ENCODE data around the gene HOXA9.

HOXA9 gene

DNA sequence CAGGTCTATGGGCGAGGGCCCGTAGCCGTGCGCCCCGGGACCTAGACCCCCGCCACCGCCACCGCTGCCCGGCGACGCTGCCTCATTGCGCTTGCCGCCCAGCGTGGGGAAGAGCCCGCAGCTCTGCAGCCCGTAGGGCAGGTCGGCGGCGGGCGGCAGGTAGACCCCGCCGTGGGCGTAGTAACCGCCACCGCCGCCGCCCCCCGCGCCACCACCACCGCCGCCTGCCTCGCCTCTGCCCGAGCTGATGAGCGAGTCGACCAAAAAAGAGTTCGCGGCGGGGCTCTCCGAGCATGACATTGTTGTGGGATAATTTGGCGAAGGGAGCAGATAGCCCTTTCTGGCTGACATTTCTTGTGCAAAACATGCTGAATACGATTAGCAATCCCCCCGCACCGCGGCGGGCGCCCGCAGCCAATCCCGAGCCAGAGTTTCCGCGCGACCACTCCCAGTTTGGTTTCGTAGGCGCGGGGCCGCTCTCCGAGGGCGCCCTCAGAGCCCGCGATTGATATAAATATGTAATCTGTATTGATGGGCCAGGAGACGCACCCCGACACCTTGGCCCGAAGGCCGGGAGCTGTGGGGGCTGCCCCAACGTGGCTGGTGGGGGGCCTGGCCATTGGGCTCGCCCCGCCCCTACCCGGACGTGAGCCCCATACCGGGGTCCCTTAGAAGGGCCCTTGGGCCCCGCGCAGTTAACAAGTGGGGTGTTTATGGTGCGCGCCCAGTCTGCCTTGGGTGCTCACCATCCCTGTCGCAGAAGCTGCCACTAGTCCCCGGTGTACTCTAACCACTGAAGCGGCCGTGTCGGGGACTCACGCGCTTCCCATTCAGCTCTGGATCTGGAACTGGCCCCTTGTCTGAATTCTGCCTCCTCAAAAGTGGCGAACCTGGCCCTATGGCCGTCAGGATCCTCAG lies 8.9 kb upstream of the HOXA9 start, which contains the start of gene HOXA10 (continued):
- TF ChIP-seq ZNF473 (tag by site-specific recombination; IDR thresholded peaks at IDR 0.05) = no peak
- peak; percentile 52 for TF ChIP-seq ZNF341 (tag by site-specific recombination; IDR thresholded peaks at IDR 0.05; ENCODE audit: low read depth)
- no peak for TF ChIP-seq GLI2 (tag by site-specific recombination; IDR thresholded peaks at IDR 0.05; ENCODE audit: borderline replicate concordance, low read depth)
- no peak for TF ChIP-seq ZNF555 (tag by site-specific recombination; conservative IDR thresholded peaks at IDR 0.05)
- no peak for TF ChIP-seq ZNF416 (tag by site-specific recombination; IDR thresholded peaks at IDR 0.05)
- TF ChIP-seq YY1 (tag by site-specific recombination; IDR thresholded peaks at IDR 0.05) = no peak
- peak; percentile 64; the same call in 1 of the 2 replicates for TF ChIP-seq EGR2 (tag by site-specific recombination; IDR thresholded peaks at IDR 0.05; ENCODE audit: low read depth)
- TF ChIP-seq MZF1 (tag by site-specific recombination; IDR thresholded peaks at IDR 0.05; ENCODE audit: borderline replicate concordance) = no peak
- no peak for TF ChIP-seq SETDB1 (IDR thresholded peaks at IDR 0.05; ENCODE audit: insufficient read length, low read length)
- no peak for TF ChIP-seq ZNF155 (tag by site-specific recombination; IDR thresholded peaks at IDR 0.05)
- no peak for TF ChIP-seq ZNF24 (tag by site-specific recombination; IDR thresholded peaks at IDR 0.05)
- TF ChIP-seq IKZF3 (tag by site-specific recombination; IDR thresholded peaks at IDR 0.05) = no peak
- TF ChIP-seq, protein P1, sequence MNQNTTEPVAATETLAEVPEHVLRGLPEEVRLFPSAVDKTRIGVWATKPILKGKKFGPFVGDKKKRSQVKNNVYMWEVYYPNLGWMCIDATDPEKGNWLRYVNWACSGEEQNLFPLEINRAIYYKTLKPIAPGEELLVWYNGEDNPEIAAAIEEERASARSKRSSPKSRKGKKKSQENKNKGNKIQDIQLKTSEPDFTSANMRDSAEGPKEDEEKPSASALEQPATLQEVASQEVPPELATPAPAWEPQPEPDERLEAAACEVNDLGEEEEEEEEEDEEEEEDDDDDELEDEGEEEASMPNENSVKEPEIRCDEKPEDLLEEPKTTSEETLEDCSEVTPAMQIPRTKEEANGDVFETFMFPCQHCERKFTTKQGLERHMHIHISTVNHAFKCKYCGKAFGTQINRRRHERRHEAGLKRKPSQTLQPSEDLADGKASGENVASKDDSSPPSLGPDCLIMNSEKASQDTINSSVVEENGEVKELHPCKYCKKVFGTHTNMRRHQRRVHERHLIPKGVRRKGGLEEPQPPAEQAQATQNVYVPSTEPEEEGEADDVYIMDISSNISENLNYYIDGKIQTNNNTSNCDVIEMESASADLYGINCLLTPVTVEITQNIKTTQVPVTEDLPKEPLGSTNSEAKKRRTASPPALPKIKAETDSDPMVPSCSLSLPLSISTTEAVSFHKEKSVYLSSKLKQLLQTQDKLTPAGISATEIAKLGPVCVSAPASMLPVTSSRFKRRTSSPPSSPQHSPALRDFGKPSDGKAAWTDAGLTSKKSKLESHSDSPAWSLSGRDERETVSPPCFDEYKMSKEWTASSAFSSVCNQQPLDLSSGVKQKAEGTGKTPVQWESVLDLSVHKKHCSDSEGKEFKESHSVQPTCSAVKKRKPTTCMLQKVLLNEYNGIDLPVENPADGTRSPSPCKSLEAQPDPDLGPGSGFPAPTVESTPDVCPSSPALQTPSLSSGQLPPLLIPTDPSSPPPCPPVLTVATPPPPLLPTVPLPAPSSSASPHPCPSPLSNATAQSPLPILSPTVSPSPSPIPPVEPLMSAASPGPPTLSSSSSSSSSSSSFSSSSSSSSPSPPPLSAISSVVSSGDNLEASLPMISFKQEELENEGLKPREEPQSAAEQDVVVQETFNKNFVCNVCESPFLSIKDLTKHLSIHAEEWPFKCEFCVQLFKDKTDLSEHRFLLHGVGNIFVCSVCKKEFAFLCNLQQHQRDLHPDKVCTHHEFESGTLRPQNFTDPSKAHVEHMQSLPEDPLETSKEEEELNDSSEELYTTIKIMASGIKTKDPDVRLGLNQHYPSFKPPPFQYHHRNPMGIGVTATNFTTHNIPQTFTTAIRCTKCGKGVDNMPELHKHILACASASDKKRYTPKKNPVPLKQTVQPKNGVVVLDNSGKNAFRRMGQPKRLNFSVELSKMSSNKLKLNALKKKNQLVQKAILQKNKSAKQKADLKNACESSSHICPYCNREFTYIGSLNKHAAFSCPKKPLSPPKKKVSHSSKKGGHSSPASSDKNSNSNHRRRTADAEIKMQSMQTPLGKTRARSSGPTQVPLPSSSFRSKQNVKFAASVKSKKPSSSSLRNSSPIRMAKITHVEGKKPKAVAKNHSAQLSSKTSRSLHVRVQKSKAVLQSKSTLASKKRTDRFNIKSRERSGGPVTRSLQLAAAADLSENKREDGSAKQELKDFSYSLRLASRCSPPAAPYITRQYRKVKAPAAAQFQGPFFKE (tag by site-specific recombination; IDR thresholded peaks at IDR 0.05; ENCODE audit: borderline replicate concordance) = no peak
- TF ChIP-seq ZBTB7A (tag by site-specific recombination; IDR thresholded peaks at IDR 0.05; ENCODE audit: low read depth) = no peak
- no peak for TF ChIP-seq ZNF274 (IDR thresholded peaks at IDR 0.05; ENCODE audit: low read length)
- TF ChIP-seq ZNF274 (tag by site-specific recombination; IDR thresholded peaks at IDR 0.05; ENCODE audit: borderline replicate concordance) = no peak
- TF ChIP-seq ZNF624 (tag by site-specific recombination; IDR thresholded peaks at IDR 0.05) = no peak
- TF ChIP-seq SCRT1 (tag by site-specific recombination; IDR thresholded peaks at IDR 0.05; ENCODE audit: borderline replicate concordance) = no peak
- TF ChIP-seq ZNF530 (tag by site-specific recombination; IDR thresholded peaks at IDR 0.05; ENCODE audit: low read depth) = no peak
- TF ChIP-seq ZFHX2 (tag by site-specific recombination; conservative IDR thresholded peaks at IDR 0.05) = peak; percentile 88
- TF ChIP-seq OSR2 (tag by site-specific recombination; IDR thresholded peaks at IDR 0.05) = peak; percentile 19; the same call in 1 of the 2 replicates
- TF ChIP-seq, protein P2, sequence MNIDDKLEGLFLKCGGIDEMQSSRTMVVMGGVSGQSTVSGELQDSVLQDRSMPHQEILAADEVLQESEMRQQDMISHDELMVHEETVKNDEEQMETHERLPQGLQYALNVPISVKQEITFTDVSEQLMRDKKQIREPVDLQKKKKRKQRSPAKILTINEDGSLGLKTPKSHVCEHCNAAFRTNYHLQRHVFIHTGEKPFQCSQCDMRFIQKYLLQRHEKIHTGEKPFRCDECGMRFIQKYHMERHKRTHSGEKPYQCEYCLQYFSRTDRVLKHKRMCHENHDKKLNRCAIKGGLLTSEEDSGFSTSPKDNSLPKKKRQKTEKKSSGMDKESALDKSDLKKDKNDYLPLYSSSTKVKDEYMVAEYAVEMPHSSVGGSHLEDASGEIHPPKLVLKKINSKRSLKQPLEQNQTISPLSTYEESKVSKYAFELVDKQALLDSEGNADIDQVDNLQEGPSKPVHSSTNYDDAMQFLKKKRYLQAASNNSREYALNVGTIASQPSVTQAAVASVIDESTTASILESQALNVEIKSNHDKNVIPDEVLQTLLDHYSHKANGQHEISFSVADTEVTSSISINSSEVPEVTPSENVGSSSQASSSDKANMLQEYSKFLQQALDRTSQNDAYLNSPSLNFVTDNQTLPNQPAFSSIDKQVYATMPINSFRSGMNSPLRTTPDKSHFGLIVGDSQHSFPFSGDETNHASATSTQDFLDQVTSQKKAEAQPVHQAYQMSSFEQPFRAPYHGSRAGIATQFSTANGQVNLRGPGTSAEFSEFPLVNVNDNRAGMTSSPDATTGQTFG (tag by site-specific recombination; IDR thresholded peaks at IDR 0.05; ENCODE audit: borderline replicate concordance) = no peak
- no peak for TF ChIP-seq ZNF239 (tag by site-specific recombination; IDR thresholded peaks at IDR 0.05)
- TF ChIP-seq, protein P3, sequence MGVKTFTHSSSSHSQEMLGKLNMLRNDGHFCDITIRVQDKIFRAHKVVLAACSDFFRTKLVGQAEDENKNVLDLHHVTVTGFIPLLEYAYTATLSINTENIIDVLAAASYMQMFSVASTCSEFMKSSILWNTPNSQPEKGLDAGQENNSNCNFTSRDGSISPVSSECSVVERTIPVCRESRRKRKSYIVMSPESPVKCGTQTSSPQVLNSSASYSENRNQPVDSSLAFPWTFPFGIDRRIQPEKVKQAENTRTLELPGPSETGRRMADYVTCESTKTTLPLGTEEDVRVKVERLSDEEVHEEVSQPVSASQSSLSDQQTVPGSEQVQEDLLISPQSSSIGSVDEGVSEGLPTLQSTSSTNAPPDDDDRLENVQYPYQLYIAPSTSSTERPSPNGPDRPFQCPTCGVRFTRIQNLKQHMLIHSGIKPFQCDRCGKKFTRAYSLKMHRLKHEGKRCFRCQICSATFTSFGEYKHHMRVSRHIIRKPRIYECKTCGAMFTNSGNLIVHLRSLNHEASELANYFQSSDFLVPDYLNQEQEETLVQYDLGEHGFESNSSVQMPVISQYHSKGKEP (tag by site-specific recombination; IDR thresholded peaks at IDR 0.05) = no peak
- TF ChIP-seq, protein P4, sequence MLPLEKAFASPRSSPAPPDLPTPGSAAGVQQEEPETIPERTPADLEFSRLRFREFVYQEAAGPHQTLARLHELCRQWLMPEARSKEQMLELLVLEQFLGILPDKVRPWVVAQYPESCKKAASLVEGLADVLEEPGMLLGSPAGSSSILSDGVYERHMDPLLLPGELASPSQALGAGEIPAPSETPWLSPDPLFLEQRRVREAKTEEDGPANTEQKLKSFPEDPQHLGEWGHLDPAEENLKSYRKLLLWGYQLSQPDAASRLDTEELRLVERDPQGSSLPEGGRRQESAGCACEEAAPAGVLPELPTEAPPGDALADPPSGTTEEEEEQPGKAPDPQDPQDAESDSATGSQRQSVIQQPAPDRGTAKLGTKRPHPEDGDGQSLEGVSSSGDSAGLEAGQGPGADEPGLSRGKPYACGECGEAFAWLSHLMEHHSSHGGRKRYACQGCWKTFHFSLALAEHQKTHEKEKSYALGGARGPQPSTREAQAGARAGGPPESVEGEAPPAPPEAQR (tag by site-specific recombination; IDR thresholded peaks at IDR 0.05) = no peak
- no peak; the same call in 1 of the 2 replicates for TF ChIP-seq SP3 (tag by site-specific recombination; IDR thresholded peaks at IDR 0.05)
- no peak for TF ChIP-seq ZNF776 (tag by site-specific recombination; IDR thresholded peaks at IDR 0.05; ENCODE audit: borderline replicate concordance)
